Thoracic aorta (tissue), 2 donors: ENCODE measurements around the gene TCN1. TPM values are rescaled to one million over a fixed set of nuclear protein-coding genes. Genes with fewer than 3 reads are reported as not detected.
"Not testable (repeated sequence)": the region's sequence is repeated elsewhere in the genome, so short reads cannot be mapped to it uniquely, and the experiment has no call there.

ENCODE experiments used
- ATAC-seq: fragments of 150-250 bp; one replicate; pipeline ENCODE4 v1.8.0; 2017; ENCODE audit warnings: low read depth; ENCODE audit not compliant: insufficient number of reproducible peaks, low FRiP score
- DNase-seq: peaks from one replicate; pipeline ENCODE4 v3.0.0-alpha.2; 2020; ENCODE audit warnings: low spot score
- H3K27ac ChIP-seq, 2 donors: fragments of 200-600 bp; sonication (generic); 1 replicate in 1 of 2; 2 replicates in 1 of 2; pipeline ENCODE4 v1.5.1; 2016; ENCODE audit warnings: mild to moderate bottlenecking in 2 of 2, moderate library complexity in 2 of 2
- H3K27me3 ChIP-seq: fragments of 200-600 bp; sonication (generic); replicated peaks from 2 replicates; pipeline ENCODE4 v1.6.0; 2016; ENCODE audit warnings: mild to moderate bottlenecking; ENCODE audit not compliant: insufficient read depth
- H3K36me3 ChIP-seq: fragments of 200-600 bp; sonication (generic); one replicate; pipeline ENCODE4 v1.5.1; 2016
- H3K4me1 ChIP-seq, 2 donors: fragments of 200-600 bp; sonication (generic); 1 replicate in 1 of 2; 2 replicates in 1 of 2; pipeline versions ENCODE4 v1.5.1 to v1.6.0; 2016; ENCODE audit warnings: low read depth in 2 of 2, mild to moderate bottlenecking in 1 of 2; ENCODE audit not compliant: control insufficient read depth in 1 of 2
- H3K4me3 ChIP-seq: fragments of 200-600 bp; sonication (generic); 2 replicates; pipeline ENCODE4 v1.5.1; 2016; ENCODE audit warnings: mild to moderate bottlenecking
- H3K9me3 ChIP-seq: fragments of 200-600 bp; sonication (generic); 2 replicates; pipeline ENCODE4 v1.5.1; 2016
- CTCF ChIP-seq: fragments of 200-600 bp; sonication (generic); IDR thresholded peaks from one replicate; pipeline ENCODE4 v1.5.1; 2019; ENCODE audit warnings: antibody characterized with exemption
- total RNA-seq, 2 donors: library from RNA; depleted of rRNA; stranded (reverse); fragments of >200 nt; gene quantifications; one replicate each; pipeline versions ENCODE4 v1.1.0 to v1.2.3, GENCODE V29; 2016

TCN1 gene
- total RNA-seq, 2 donors from 2014 or later: not detected

GRCh38 chr11:59857439-59858434 is 8.6 kb downstream of the TCN1 start:
- no peak for DNase-seq
- Histone ChIP-seq H3K4me1 (no peaks in the 10 kb centered on the region), H3K27ac (no peak overlapping the region), H3K36me3 (no peaks in the 10 kb centered on the region), H3K27me3 (no peaks in the 10 kb centered on the region), H3K9me3 (no peaks in the 10 kb centered on the region), H3K4me3 (no peak overlapping the region)
- no peak for ATAC-seq
- no peak for TF ChIP-seq CTCF

GRCh38 chr11:59854871-59855270 is 11.4 kb downstream of the TCN1 start:
- no peaks in the 10 kb centered on the region for H3K9me3 ChIP-seq
- DNase-seq (no peak), ATAC-seq (no peak)
- H3K36me3 ChIP-seq: no peaks in the 10 kb centered on the region
- no peak overlapping the region for H3K27ac ChIP-seq
- TF ChIP-seq CTCF: no peak
- H3K4me1 ChIP-seq: no peaks in the 10 kb centered on the region
- H3K27me3 ChIP-seq: no peaks in the 10 kb centered on the region
- H3K4me3 ChIP-seq: no peak overlapping the region

- not testable (repeated sequence) for H3K4me3 ChIP-seq, ATAC-seq, H3K27ac ChIP-seq, DNase-seq, H3K27me3 ChIP-seq, H3K4me1 ChIP-seq, H3K36me3 ChIP-seq, H3K9me3 ChIP-seq
These were observed 14.9 kb downstream of the TCN1 start for GRCh38 chr11:59851416-59851815.

- H3K4me3 ChIP-seq, H3K27ac ChIP-seq, H3K36me3 ChIP-seq, H3K9me3 ChIP-seq, DNase-seq, ATAC-seq, H3K27me3 ChIP-seq, H3K4me1 ChIP-seq: not testable (repeated sequence)
These were observed 16.7 kb downstream of the TCN1 start for GRCh38 chr11:59849551-59849950.

- ATAC-seq: no peak
- Histone ChIP-seq H3K27ac (no peak overlapping the region), H3K4me3 (no peak overlapping the region), H3K9me3 (no peaks in the 10 kb centered on the region), H3K36me3 (no peaks in the 10 kb centered on the region), H3K27me3 (no peaks in the 10 kb centered on the region), H3K4me1 (no peaks in the 10 kb centered on the region)
- no peak for DNase-seq
- no peak for TF ChIP-seq CTCF
These were observed 17.2 kb downstream of the TCN1 start for GRCh38 chr11:59849129-59849528.

GRCh38 chr11:59848439-59848838 is 17.8 kb downstream of the TCN1 start:
- not testable (repeated sequence) for DNase-seq, H3K36me3 ChIP-seq, H3K4me3 ChIP-seq, ATAC-seq, H3K4me1 ChIP-seq, H3K27me3 ChIP-seq, H3K9me3 ChIP-seq, H3K27ac ChIP-seq
